CD4-positive, alpha-beta T cell treated with Interleukin-4 for 1 hour (primary cell): ENCODE measurements around the gene POC5.
"Not testable (repeated sequence)": the region's sequence is repeated elsewhere in the genome, so short reads cannot be mapped to it uniquely, and the experiment has no call there.

Experiments used
- DNase-seq, 2 donors: peaks; one replicate each; pipeline ENCODE4 v3.0.0-alpha.2; 2020 to 2022

The POC5 gene

DNA sequence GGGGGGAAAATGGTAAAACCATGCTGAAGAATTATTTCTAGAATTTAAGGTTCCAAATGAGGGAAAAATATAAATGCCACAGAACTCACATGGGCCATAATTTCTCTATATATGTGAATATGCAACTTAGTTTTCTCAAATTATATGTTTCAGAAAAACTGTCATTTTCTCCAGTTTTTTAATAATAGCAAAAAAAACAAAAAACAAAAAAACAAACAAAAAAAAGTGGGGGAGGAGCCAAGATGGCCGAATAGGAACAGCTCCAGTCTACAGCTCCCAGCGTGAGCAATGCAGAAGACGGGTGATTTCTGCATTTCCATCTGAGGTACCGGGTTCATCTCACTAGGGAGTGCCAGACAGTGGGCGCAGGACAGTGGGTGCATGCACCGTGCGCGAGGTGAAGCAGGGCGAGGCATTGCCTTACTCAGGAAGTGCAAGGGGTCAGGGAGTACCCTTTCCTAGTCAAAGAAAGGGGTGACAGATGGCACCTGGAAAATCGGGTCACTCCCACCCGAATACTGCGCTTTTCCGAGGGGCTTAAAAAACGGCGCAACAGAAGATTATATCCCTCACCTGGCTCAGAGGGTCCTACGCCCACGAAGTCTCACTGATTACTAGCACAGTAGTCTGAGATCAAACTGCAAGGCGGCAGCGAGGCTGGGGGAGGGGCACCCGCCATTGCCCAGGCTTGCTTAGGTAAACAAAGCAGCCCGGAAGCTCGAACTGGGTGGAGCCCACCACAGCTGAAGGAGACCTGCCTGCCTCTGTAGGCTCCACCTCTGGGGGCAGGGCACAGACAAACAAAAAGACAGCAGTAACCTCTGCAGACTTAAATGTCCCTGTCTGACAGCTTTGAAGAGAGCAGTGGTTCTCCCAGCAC is 21.5 kb downstream of the POC5 start:
- not testable (repeated sequence) for DNase-seq

- no peak for DNase-seq
Observed at GRCh38 chr5:75694781-75695180, 22.5 kb downstream of the POC5 start.

DNA sequence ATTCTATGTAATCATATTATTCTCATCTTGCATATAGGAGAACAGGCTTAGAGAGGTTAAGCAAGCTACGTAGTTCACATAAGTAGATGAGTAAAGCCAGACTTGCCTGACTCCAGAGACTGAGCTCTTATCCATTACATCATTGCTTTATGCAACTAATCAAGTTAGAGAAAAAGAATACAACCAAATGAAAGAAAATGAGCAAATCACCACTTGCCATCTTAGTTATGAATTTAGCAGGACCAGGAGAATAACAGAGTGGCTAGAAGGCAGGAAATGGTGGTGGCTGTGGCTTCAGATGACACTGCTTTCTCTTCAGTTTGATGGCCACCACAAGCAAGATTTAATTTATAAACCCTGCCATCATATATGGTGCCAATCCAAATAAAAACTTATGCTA is 26.6 kb downstream of the POC5 start:
- DNase-seq, result no peak

DNA sequence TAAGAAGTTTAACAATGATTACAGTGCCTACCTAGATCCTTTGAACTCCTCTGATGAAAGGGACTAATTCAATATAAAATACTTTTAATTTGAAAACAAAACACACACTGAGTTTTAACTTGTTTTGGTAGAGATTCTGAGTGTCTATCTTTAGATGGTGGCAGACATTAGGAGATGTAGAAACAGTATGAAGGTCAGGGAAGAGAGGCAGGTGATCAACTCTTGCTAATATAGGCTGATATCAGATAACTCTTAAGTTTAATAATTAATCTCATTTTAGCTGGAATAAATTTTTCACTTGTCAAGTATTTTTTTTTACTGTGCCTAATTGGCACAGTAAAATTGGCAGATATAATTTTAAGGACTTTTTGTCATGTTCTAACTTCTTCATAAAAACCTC is 30.8 kb downstream of the POC5 start:
- DNase-seq, result no peak

DNA sequence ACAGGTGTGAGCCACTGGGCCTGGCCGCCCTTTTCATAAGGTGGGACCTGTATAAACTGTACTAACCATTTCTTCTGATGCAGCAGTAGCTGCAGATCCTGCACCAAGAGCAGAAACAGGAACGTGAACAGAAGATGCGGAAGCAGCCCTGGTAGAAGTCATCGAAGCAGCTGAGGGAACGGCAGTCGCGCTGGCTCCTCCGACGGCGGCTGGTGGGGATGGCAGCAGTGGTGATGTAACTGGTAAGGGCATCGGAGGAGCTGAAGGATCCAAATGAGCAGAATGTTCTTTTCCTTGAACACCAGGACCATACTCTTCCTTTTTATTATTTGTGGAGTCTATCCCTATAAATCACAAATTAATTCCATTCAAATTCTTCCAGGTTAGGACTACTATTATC is 32.1 kb downstream of the POC5 start:
- DNase-seq, result no peak

DNA sequence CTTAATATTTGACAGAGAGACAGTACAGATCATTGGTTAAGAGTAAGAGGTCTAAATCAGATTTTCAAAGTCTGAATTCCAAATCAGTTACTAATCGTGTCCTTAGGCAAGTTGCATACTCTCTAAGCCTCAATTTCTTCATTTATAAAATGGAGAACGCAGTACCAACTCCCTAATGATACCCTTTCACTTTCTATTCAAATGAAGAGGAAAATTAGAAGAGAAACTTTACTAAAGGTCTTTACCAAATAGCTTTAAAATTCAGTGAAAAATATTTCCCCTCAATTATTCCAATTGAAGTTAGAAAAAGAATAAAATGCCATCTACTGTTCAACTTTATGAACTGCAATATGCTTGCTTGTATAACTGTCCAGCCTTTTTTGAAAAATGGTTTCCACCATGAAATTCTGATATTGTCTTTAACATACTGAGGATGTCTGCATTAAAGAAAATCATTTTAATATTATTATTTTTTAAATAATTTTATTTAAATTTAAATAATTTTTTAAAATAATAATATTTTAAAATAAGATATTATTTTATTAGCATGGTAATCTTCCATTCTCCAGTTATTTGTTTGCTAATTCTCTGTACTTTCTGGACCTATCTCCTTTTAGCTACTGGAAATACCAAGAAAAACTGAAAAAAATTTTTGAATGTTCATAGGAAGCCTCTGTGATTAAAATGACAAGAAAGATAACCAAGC is 36.0 kb downstream of the POC5 start:
- DNase-seq, result peak in 1 of 2 donors; percentile 62

GRCh38 chr5:75678155-75678554 is 39.1 kb downstream of the POC5 start:
- DNase-seq, result peak in 1 of 2 donors; percentile 46

DNA sequence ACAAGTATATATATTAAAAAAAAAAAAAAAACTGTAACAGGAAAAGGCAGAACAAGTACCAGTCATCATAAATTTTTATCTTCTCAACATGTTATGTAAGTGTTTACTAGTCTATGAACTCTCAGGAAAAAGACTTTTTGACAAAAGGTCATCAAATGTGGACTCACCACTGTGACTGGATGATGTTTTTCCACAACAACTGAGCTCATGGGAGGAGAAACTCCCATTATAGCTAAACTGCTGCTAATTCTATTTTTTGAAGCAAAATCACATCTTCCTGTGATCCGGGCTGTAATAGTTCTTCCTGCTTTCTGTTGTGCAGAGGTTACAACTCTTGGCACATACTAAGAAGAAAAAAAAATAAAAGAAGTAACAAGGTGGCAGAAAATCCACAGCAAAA is 39.6 kb downstream of the POC5 start:
- DNase-seq, result peak in 1 of 2 donors; percentile 32

DNA sequence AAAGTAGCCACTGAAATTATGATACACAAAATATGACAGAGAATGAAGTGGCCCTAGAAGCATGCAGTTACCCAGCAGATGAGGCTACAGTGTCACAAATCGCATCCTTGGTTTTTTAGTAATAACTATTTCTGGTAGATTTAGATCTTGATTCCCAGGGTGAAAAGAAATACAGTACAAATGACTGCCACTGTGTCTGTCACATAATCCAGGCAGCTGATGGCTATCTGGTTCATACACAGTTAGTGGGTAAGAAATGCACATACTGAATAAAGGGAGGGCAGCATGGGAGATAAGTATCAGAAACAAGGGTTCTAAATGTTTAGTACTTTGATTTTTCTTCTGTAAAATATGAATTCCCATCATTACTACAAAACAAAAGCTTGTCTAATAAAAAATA is 41.5 kb downstream of the POC5 start:
- no peak for DNase-seq

GRCh38 chr5:75672616-75673015 is 44.6 kb downstream of the POC5 start:
- DNase-seq, result no peak

DNA sequence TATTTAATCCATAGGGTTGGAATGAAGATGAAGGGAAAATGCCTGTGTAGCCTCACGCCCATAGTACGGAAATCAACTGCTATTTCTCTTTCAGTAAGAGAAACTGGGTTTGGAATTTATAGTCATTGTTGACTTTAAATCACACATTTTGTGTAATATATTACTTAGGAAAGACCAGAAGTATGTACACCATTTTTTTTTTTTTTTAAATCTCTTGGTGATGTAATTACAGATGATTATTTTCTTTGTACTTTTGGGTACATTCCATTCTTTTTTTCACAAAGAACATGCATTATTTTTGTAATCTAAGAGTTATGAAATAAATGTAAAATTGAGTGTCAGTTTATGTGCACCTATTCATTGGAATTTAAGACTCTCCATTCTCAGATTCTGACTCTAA is 45.7 kb downstream of the POC5 start:
- no peak for DNase-seq

DNA sequence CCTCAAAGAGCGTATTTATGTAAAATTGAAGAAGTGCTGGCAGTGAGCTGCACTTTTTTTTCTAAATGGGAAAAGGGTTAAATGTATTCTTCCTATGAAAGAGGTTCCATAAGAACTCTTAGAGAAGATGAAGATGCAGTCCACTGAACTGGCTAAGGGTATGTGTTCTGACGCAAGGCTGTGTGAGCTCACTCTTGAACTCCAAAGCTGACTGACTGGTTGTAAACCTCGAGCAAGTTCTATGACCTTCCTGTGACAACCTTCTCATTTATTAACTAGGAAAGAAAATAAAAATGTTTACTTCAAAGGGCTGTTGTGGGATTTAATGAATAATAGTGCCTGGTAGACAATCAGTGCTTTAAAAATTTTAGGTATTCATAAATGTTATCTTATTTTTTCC is 46.7 kb downstream of the POC5 start:
- no peak for DNase-seq

GRCh38 chr5:75668977-75669689 is 48.1 kb downstream of the POC5 start:
- DNase-seq, result peak; percentile 39 to 43

DNA sequence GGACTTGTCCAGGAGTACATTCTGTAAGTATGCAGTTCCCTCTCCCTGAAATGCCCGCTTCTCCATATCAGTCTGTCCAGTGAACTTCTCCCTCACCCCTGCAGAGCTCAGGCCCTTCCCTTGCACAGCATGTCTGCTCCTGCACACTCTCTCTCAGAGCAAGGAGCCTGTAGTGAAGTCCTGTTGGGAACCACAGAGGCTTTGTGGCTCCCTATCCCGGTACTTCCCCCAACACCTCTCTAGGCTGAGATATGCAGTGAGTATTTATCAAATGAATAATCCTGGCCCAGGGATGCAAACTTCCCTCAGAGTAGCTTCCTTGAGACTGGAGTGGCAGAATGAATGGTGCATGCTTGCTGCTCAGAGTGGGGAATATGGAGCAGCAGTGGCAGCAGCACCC is 48.8 kb downstream of the POC5 start:
- no peak for DNase-seq

- DNase-seq, result no peak
Observed at GRCh38 chr5:75667586-75667985, 49.7 kb downstream of the POC5 start.

- DNase-seq, result no peak
Observed at GRCh38 chr5:75666801-75667200, 50.4 kb downstream of the POC5 start.

DNA sequence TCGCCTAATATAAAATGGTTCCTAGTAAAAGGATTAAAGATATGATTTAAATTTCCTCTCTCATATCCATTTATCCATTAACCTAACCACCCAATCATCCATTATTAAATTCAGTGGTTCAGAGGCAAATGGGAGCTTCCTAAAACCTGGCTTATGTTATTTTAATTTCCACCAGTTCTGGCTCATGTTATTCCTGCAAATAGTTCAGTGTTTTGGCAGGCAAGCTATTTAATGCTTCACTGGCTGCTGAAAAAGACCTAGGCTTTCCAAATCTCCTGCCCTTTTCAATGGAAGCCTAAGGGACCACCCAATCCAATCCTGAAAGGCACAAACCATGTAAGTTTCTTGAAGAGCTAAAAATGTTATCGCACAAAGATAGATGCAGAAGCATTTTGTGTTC is 52.3 kb downstream of the POC5 start:
- no peak for DNase-seq

DNA sequence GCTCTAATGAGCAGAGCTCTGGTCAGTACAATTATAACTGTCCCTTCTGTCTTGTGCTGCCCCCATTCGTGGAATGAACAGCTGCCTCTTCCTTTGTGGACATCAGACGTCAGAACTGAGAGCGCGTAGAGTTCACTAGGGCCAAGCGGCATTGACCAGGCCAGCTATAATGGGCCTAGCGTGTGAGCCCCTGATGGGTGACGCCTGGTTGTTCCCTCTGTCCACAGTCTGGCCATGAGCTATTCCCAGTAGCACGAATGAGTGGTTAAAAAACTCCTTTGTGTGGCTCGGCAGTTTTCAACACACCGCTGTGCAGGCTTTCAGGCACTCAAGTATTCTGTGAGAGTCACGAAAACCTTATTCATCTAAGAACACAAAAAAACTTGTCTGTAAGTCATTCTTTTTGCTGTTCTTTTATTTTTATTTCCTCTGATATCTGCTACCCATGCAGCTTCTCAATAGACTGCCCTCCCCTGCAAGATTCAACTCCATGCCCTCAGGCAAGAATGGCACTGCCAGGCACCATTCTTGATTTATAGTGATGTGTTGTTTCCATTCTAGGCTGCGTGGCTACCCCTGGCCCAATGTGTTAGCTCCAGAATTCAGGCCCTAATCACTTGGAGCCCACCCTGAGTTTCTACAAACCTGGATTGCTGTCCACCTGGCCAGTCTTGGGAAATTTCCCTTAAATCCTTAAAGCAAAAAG is 53.5 kb downstream of the POC5 start:
- no peak for DNase-seq

GRCh38 chr5:75662061-75662460 is 55.2 kb downstream of the POC5 start:
- DNase-seq, result no peak

- no peak for DNase-seq
Observed at GRCh38 chr5:75660678-75661465, 56.4 kb downstream of the POC5 start.

- DNase-seq, result no peak
Observed at GRCh38 chr5:75659791-75660450, 57.3 kb downstream of the POC5 start.
